GM18861 (cell line): ENCODE results near the gene OR4D11.
A peak's percentile ranks its signal among the peaks of the same experiment; 100 is the strongest.
"Not testable (repeated sequence)": the region's sequence is repeated elsewhere in the genome, so short reads cannot be mapped to it uniquely, and the experiment has no call there.

Source experiments
- ATAC-seq: cut with Tn5 transposase; IDR thresholded peaks from one replicate; pipeline ENCODE4 v1.9.1; 2021; ENCODE audit not compliant: unreplicated experiment

The OR4D11 gene

GRCh38 chr11:59547605-59548308 lies 44.4 kb downstream of the OR4D11 start:
- ATAC-seq, result not testable (repeated sequence)

DNA sequence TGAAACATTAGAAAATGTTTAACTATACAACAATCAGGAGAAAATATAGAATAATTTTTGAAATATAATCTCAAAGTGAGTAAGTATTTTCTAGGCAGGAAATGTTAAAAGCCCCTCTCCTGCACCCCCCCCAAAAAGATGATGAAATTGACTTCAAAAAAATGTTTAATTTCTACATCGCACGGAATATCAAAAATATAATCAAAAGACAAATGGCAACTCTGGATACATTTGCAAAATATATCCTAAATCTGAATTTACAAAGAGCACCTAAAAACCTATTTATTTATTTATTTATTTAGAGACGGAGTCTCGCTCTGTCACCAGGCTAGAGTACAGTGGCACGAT lies 44.9 kb downstream of the OR4D11 start:
- ATAC-seq, result no peak

DNA sequence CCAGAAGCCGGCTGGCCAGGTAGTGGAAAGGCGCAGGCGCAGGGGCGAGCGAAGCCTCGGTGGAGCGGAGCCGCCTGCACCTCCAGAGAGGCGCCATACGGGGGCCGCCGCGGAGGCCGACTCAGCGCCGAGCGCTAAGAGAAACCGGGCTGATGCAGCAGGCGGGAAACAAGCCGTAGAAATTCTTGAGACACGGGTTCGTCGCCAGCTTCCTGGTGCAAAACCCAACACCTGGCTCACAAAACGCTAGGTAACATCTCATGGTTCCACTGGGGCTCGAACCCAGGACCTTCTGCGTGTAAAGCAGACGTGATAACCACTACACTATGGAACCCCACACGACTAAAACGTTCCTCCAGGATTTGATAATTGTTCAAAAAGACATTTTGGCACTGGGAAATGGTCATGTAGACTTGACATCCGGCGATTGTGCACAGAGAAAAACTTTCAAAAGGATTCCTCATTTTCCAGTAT lies 47.0 kb downstream of the OR4D11 start:
- ATAC-seq, result peak; percentile 86

DNA sequence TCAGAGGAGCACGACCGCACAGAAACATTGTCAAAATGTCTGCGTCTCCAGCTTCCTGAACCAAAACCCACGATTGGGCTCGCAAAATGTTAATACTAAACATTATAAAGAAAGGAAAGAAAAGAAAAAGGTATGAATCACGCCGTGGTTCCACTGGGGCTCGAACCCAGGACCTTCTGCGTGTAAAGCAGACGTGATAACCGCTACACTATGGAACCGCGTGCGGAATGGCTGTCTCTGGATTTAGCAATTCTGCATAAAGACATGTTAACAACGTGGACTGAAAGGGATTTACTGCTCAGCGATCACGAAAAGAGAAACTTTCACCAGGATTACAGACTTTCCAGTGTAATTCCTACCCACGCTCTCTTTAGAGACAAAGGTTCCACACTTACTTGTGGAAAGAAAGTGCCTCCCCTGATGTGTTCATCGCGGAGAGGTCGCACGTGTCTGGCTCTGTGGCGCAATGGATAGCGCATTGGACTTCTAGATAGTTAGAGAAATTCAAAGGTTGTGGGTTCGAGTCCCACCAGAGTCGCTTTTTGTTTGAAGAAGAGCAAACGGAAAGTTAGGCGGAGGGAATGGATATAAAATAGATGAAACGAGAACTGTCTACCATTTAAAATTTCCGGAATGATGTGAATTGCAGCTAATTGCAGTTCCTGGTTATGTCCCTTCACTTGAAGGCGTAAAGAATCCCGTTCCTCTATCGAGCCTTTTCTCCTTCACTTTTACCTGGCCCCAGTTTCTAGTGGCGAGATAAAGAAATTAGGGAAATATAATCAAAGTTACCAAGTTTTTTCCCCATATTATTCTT lies 47.7 kb downstream of the OR4D11 start:
- peak; percentile 30 for ATAC-seq

GRCh38 chr11:59551659-59552521 lies 48.5 kb downstream of the OR4D11 start:
- no peak for ATAC-seq

DNA sequence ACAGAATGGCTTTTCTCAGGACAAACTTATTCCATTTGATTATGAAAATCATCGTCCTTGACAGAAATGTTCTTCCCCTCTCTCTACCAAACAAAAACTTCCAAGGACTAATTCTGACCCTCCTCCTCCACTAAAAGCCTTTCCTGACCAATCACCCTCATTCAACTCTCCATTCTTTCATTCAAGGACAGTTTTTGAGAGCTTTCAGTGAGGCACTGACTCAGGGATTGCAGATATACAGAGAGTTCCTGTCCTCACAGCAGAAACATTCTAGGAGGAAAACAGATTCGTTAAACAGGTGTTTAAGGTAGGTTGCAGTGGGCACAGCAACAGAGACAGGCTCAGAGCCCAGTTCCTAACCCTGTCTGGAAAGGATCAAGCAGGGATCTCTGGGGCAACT lies 49.5 kb downstream of the OR4D11 start:
- ATAC-seq, result no peak

DNA sequence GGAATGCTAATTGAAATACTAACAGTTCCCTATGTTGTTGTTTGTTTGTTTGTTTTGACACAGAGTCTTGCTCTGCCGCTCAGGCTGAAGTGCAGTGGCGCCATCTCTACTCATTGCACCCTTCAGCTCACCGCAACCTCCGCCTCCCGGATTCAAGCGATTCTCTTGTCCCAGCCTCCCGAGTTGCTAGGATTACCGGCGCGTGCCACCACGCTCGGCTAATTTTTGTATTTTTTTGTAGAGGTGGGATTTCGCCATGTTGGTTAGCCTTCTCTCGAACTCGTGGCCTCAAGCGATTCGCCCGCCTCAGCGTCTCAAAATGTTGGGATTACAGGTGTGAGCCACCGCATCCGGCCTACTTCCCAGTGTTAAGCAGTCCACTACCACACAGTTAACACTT lies 49.9 kb downstream of the OR4D11 start:
- no peak for ATAC-seq
